ENCODE results near the gene CDH16. TPM values are rescaled to one million over a fixed set of nuclear protein-coding genes. Genes with fewer than 3 reads are reported as not detected.

The CDH16 gene
- total and polyA plus RNA-seq, 2 donors (not counting 3 experiments of a cell fraction or from before 2014, with no cell fraction given), result not detected

- Histone ChIP-seq H3K4me3 (replicated peaks in 1 of 3; ENCODE audit: insufficient read depth in 1 of 3, low read depth in 1 of 3, low read length in 3 of 3) (no peak overlapping the region), H3K4me1 (ENCODE audit: control insufficient read depth, extremely low read depth, insufficient read depth, low read length) (no peaks in the 10 kb centered on the region), H3K9me3 (replicated peaks; ENCODE audit: control insufficient read depth, insufficient read depth, low read length) (no peaks in the 10 kb centered on the region), H4K20me1 (replicated peaks; ENCODE audit: control insufficient read depth, extremely low read depth, insufficient read depth, low read length) (no peaks in the 10 kb centered on the region), H3K79me2 (ENCODE audit: control insufficient read depth, insufficient read depth, low read length) (no peaks in the 10 kb centered on the region), H3K27me3 (ENCODE audit: control insufficient read depth in 2 of 2, insufficient read depth in 2 of 2, low read length in 2 of 2) (no peaks in the 10 kb centered on the region), H3K9me1 (replicated peaks; ENCODE audit: control insufficient read depth, extremely low read depth, insufficient read depth, low read length) (no peaks in the 10 kb centered on the region), H3K9ac (replicated peaks; ENCODE audit: extremely low read depth, insufficient read depth, low read length) (no peak overlapping the region), H2AFZ (ENCODE audit: low read depth, low read length) (no peak overlapping the region), H3K27ac (ENCODE audit: insufficient read depth, low read depth, low read length) (no peak overlapping the region), H3K4me2 (ENCODE audit: insufficient read depth, low read length) (no peak overlapping the region), H3K36me3 (ENCODE audit: control insufficient read depth in 2 of 2, extremely low read depth in 1 of 2, insufficient read depth in 2 of 2, low read length in 2 of 2) (no peaks in the 10 kb centered on the region)
- dilution Hi-C loops (cut with MboI; ENCODE audit: extremely low pct_ligation_motif_present, low sequenced_read_pairs) (no loop called here), intact Hi-C loops (cut with micrococcal nuclease) (no loop called here)
- ChIA-PET CTCF (interaction anchor here (0.5 to 1.7 kb wide), 5 partner anchors 11 to 249 kb away, joined by 3 to 7 read pairs (median 3); partner anchors contain the start of gene CDH16), POLR2A (no interaction called here)
- no TSS peak for BruUV-seq (replicated peaks)
- TF ChIP-seq, protein P1, sequence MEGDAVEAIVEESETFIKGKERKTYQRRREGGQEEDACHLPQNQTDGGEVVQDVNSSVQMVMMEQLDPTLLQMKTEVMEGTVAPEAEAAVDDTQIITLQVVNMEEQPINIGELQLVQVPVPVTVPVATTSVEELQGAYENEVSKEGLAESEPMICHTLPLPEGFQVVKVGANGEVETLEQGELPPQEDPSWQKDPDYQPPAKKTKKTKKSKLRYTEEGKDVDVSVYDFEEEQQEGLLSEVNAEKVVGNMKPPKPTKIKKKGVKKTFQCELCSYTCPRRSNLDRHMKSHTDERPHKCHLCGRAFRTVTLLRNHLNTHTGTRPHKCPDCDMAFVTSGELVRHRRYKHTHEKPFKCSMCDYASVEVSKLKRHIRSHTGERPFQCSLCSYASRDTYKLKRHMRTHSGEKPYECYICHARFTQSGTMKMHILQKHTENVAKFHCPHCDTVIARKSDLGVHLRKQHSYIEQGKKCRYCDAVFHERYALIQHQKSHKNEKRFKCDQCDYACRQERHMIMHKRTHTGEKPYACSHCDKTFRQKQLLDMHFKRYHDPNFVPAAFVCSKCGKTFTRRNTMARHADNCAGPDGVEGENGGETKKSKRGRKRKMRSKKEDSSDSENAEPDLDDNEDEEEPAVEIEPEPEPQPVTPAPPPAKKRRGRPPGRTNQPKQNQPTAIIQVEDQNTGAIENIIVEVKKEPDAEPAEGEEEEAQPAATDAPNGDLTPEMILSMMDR (IDR thresholded peaks at IDR 0.05; ENCODE audit: extremely low read depth in 1 of 2, insufficient read depth in 1 of 2, low read depth in 1 of 2, low read length in 2 of 2), result no peak
- no peak for TF ChIP-seq MYC (IDR thresholded peaks at IDR 0.05; ENCODE audit: low read depth, low read length)
- TF ChIP-seq FOS (IDR thresholded peaks at IDR 0.05; ENCODE audit: borderline replicate concordance, insufficient read depth, low read length), result no peak
- no peak for TF ChIP-seq POLR2AphosphoS5 (IDR thresholded peaks at IDR 0.05; ENCODE audit: insufficient read depth, low read depth, low read length)
- no peak for TF ChIP-seq GATA2 (IDR thresholded peaks at IDR 0.05; ENCODE audit: insufficient read depth, insufficient read length, low read depth, low read length)
- FAIRE-seq, result peak; percentile 28
- no peak for DNase-seq (ENCODE audit: low read depth, low spot score)
Measured at GRCh38 chr16:66905633-66906539, 12.8 kb downstream of the CDH16 start.
